ENCODE results near the gene ZNF609.

DNA sequence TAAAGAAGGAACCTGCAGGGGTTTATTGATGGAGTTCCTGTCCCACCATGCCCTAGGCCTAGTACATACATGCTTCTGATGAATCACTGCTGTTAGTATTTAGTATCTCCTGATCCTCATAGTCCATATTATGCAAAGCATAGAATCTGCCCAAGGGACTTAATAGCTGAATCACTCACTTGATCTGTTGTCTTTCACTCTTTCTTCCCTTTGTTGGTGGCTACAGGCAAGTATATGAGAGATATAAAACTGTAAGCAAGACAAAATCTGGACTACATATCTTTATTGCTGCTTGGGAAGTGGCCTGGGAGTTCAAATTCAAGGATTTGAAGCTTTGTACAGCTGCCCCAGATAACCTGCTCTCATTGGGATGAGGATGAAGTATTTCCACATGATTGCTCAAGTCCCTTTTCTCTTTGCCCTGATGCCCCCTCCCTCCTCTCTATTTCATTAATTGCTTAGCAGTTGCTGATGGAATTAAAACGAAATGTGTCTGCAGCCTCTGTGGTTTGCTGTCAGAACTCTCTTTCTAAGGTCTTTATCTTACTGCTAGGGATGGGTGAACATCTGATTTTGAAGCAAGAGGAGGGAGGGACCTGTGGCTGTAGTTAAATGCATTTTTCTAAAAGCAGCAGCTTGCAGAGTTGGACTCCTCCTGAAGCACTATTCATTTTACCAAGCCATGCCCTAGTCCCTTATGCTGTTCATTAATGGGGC is 114.1 kb downstream of the ZNF609 start:
- TF ChIP-seq POLR2A (IDR thresholded peaks at IDR 0.05), result no peak
- TF ChIP-seq, protein P1, sequence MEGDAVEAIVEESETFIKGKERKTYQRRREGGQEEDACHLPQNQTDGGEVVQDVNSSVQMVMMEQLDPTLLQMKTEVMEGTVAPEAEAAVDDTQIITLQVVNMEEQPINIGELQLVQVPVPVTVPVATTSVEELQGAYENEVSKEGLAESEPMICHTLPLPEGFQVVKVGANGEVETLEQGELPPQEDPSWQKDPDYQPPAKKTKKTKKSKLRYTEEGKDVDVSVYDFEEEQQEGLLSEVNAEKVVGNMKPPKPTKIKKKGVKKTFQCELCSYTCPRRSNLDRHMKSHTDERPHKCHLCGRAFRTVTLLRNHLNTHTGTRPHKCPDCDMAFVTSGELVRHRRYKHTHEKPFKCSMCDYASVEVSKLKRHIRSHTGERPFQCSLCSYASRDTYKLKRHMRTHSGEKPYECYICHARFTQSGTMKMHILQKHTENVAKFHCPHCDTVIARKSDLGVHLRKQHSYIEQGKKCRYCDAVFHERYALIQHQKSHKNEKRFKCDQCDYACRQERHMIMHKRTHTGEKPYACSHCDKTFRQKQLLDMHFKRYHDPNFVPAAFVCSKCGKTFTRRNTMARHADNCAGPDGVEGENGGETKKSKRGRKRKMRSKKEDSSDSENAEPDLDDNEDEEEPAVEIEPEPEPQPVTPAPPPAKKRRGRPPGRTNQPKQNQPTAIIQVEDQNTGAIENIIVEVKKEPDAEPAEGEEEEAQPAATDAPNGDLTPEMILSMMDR (IDR thresholded peaks at IDR 0.05), result no peak
- TF ChIP-seq POLR2AphosphoS5 (IDR thresholded peaks at IDR 0.05), result no peak

Data from suprapubic skin (tissue), 4 donors.